OCI-LY1 (cell line): Measurements from ENCODE around the gene SLC25A18.

Experiments used
- H2AFZ ChIP-seq: fragments of 200-600 bp; sonication (generic), shearing (Covaris generic); 2 replicates; pipeline ENCODE4 v1.6.0; 2014; ENCODE audit warnings: antibody characterized with exemption, mild to moderate bottlenecking, low read length
- H3F3A ChIP-seq: fragments of 200-600 bp; sonication (generic), shearing (Covaris generic); 2 replicates; pipeline ENCODE4 v1.6.0; 2014; ENCODE audit warnings: mild to moderate bottlenecking, antibody characterized with exemption, low read length, moderate library complexity; ENCODE audit not compliant: insufficient read depth
- H3K27ac ChIP-seq: fragments of 200-600 bp; sonication (generic); 2 replicates; pipeline ENCODE4 v1.5.1; 2014; ENCODE audit warnings: low read length, mixed run types, mild to moderate bottlenecking, low read depth; ENCODE audit not compliant: poor library complexity, severe bottlenecking
- H3K27me3 ChIP-seq: fragments of 200-600 bp; sonication (generic); 2 replicates; pipeline ENCODE4 v1.6.0; 2014; ENCODE audit warnings: antibody characterized with exemption, mild to moderate bottlenecking, low read length, moderate library complexity; ENCODE audit not compliant: insufficient read depth
- H3K36me3 ChIP-seq: fragments of 200-600 bp; sonication (generic); 2 replicates; pipeline ENCODE4 v1.6.1; 2014; ENCODE audit warnings: mild to moderate bottlenecking, antibody characterized with exemption, low read length, moderate library complexity, mixed read lengths; ENCODE audit not compliant: insufficient read depth
- H3K4me1 ChIP-seq: fragments of 200-600 bp; sonication (generic); 2 replicates; pipeline ENCODE4 v1.5.1; 2014; ENCODE audit warnings: mild to moderate bottlenecking, low read length, moderate library complexity; ENCODE audit not compliant: insufficient read depth, severe bottlenecking
- H3K4me2 ChIP-seq: fragments of 200-600 bp; sonication (generic), shearing (Covaris generic); 2 replicates; pipeline ENCODE4 v1.6.1; 2014; ENCODE audit warnings: low read length
- H3K4me3 ChIP-seq: fragments of 200-600 bp; sonication (generic); 2 replicates; pipeline ENCODE4 v1.5.1; 2014; ENCODE audit warnings: low read length, low read depth, mild to moderate bottlenecking, mixed read lengths; ENCODE audit not compliant: poor library complexity, severe bottlenecking
- H3K79me2 ChIP-seq: fragments of 200-600 bp; shearing (Covaris generic); 2 replicates; pipeline ENCODE4 v1.6.1; 2016; ENCODE audit warnings: mixed run types, low read length, mixed read lengths; ENCODE audit not compliant: insufficient read depth
- H3K9ac ChIP-seq: fragments of 200-600 bp; sonication (generic), shearing (Covaris generic); 2 replicates; pipeline ENCODE4 v1.6.1; 2014; ENCODE audit warnings: mild to moderate bottlenecking, low read length, mixed read lengths
- H3K9me2 ChIP-seq: fragments of 200-600 bp; sonication (generic), shearing (Covaris generic); 2 replicates; pipeline ENCODE4 v1.6.1; 2014; ENCODE audit warnings: low read depth, mild to moderate bottlenecking, low read length, mixed read lengths
- H3K9me3 ChIP-seq: fragments of 200-600 bp; shearing (Covaris generic); 2 replicates; pipeline ENCODE4 v1.6.1; 2014; ENCODE audit warnings: low read length, mixed read lengths
- H4K20me1 ChIP-seq: fragments of 200-600 bp; sonication (generic), shearing (Covaris generic); 2 replicates; pipeline ENCODE4 v1.6.0; 2016; ENCODE audit warnings: mild to moderate bottlenecking, low read length; ENCODE audit not compliant: insufficient read depth
- EZH2 ChIP-seq: fragments of 200-600 bp; sonication (generic), shearing (Covaris generic); IDR thresholded peaks from 2 replicates; pipeline ENCODE4 v1.8.0; 2017; ENCODE audit warnings: borderline replicate concordance, mixed run types, mild to moderate bottlenecking, antibody characterized with exemption, low read length, moderate library complexity, mixed read lengths
- TF ChIP-seq, protein P1 (sequence below): fragments of 200-600 bp; sonication (generic), shearing (Covaris generic); IDR thresholded peaks from 2 replicates; pipeline ENCODE4 v1.5.1; 2017; ENCODE audit warnings: mild to moderate bottlenecking, antibody characterized with exemption, low read length, moderate library complexity, mixed read lengths

The SLC25A18 gene, protein sequence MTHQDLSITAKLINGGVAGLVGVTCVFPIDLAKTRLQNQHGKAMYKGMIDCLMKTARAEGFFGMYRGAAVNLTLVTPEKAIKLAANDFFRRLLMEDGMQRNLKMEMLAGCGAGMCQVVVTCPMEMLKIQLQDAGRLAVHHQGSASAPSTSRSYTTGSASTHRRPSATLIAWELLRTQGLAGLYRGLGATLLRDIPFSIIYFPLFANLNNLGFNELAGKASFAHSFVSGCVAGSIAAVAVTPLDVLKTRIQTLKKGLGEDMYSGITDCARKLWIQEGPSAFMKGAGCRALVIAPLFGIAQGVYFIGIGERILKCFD

GRCh38 chr22:17562906-17563870 is at the start of gene SLC25A18:
TSS of gene SLC25A18 (plus strand) at chr22:17563498. CDS start at chr22:17579945, 16,447 bp downstream.
- Histone ChIP-seq H3F3A (no peaks in the 10 kb centered on the region), H3K79me2 (no peaks in the 10 kb centered on the region), H3K36me3 (no peaks in the 10 kb centered on the region), H3K9me3 (no peaks in the 10 kb centered on the region), H3K9ac (no peak within 1 kb of the TSS), H3K4me2 (no peak within 1 kb of the TSS), H3K27me3 (no peaks in the 10 kb centered on the region), H4K20me1 (no peaks in the 10 kb centered on the region), H3K9me2 (no peaks in the 10 kb centered on the region), H3K4me1 (no peaks in the 10 kb centered on the region), H2AFZ (no peak within 1 kb of the TSS), H3K4me3 (no peak within 1 kb of the TSS), H3K27ac (no peak within 1 kb of the TSS)
- TF ChIP-seq EZH2: no peak
- TF ChIP-seq, protein P1, sequence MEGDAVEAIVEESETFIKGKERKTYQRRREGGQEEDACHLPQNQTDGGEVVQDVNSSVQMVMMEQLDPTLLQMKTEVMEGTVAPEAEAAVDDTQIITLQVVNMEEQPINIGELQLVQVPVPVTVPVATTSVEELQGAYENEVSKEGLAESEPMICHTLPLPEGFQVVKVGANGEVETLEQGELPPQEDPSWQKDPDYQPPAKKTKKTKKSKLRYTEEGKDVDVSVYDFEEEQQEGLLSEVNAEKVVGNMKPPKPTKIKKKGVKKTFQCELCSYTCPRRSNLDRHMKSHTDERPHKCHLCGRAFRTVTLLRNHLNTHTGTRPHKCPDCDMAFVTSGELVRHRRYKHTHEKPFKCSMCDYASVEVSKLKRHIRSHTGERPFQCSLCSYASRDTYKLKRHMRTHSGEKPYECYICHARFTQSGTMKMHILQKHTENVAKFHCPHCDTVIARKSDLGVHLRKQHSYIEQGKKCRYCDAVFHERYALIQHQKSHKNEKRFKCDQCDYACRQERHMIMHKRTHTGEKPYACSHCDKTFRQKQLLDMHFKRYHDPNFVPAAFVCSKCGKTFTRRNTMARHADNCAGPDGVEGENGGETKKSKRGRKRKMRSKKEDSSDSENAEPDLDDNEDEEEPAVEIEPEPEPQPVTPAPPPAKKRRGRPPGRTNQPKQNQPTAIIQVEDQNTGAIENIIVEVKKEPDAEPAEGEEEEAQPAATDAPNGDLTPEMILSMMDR: no peak

GRCh38 chr22:17513612-17514011 is 49.7 kb upstream of the SLC25A18 start:
- TF ChIP-seq EZH2: no peak
- TF ChIP-seq, protein P1: no peak
- H3K36me3 ChIP-seq: no peaks in the 10 kb centered on the region

DNA sequence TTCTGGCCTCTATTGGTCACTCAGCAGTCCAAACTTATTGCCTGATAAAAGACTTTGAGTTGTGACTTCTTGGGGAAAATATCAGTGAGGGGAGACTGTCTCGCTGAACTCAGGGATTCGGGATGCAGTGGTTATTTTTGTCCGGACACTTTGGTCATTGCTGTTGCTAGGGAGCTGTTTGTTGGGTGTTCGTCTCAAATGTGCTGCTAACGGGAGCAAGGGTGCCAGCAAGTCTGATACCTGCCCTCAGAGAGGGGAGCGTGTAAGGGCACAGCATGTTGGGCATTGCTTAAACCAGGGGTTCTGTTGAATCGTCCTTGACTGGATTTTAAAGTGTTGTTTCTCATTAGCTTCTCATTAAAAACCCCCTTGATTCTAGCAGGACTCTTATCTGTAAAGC is 49.2 kb upstream of the SLC25A18 start:
- Histone ChIP-seq H3K4me2 (no peak overlapping the region), H2AFZ (no peak overlapping the region), H3K27ac (no peak overlapping the region), H4K20me1 (no peaks in the 10 kb centered on the region), H3K9me2 (no peaks in the 10 kb centered on the region), H3F3A (no peaks in the 10 kb centered on the region), H3K4me3 (no peak overlapping the region), H3K9ac (no peak overlapping the region), H3K4me1 (no peaks in the 10 kb centered on the region), H3K36me3 (no peaks in the 10 kb centered on the region), H3K27me3 (peaks cover 4% of the 10 kb centered on the region; the same call in 1 of the 2 replicates), H3K9me3 (no peaks in the 10 kb centered on the region), H3K79me2 (no peaks in the 10 kb centered on the region)
- no peak for TF ChIP-seq EZH2
- TF ChIP-seq, protein P1: no peak

More at GRCh38 chr22:17513612-17514011, 49.7 kb upstream of the SLC25A18 start:
- Histone ChIP-seq H3K9ac (no peak overlapping the region), H3F3A (no peaks in the 10 kb centered on the region), H3K27ac (no peak overlapping the region), H3K9me3 (no peaks in the 10 kb centered on the region), H4K20me1 (no peaks in the 10 kb centered on the region), H3K79me2 (no peaks in the 10 kb centered on the region), H3K4me3 (no peak overlapping the region), H3K9me2 (no peaks in the 10 kb centered on the region), H3K4me2 (no peak overlapping the region), H3K27me3 (peaks cover 2% of the 10 kb centered on the region; the same call in 1 of the 2 replicates), H3K4me1 (no peaks in the 10 kb centered on the region), H2AFZ (no peak overlapping the region)
